Measurements from ENCODE around the gene CEP63.
"Not testable (repeated sequence)": the region's sequence is repeated elsewhere in the genome, so short reads cannot be mapped to it uniquely, and the experiment has no call there.

The CEP63 gene

DNA sequence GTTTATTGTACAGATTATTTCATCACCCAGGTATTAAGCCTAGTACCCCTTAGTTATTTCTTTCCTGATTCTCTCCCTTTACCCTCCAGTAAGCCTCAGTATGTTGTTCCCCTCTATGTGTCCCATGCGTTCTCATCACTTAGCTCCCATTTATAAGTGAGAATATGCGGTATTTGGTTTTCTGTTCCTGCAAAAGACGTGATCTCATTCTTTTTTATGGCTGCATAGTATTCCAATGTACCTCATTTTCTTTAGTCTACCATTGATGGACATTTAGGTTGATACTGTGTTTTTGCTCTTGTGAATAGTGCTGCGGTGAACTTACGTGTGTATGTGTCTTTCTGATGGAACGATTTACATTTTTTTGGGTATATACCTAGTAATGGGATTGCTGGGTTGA is 36.7 kb downstream of the CEP63 start:
- no peak for DNase-seq

DNA sequence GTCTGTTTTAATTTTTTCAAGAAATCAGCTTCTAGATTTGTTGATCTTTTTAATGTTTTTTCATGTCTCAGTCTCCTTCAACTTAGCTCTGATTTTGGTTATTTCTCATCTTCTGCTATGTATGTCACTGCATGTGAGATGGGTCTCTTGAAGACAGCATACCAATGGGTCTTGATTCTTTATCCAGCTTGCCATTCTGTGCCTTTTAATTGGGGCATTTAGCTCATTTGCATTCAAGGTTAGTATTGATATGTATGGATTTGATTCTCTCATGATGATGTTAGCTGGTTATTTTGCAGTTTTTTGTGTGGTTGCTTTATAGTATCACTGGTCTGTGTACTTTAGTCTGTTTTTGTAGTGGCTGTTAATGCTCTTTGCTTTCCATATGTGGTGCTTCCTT is 39.4 kb downstream of the CEP63 start:
- DNase-seq, result no peak

GRCh38 chr3:134526319-134526718 is 40.5 kb downstream of the CEP63 start:
- no peak for DNase-seq

- DNase-seq, result no peak
These were observed 41.2 kb downstream of the CEP63 start for GRCh38 chr3:134527037-134527436.

DNA sequence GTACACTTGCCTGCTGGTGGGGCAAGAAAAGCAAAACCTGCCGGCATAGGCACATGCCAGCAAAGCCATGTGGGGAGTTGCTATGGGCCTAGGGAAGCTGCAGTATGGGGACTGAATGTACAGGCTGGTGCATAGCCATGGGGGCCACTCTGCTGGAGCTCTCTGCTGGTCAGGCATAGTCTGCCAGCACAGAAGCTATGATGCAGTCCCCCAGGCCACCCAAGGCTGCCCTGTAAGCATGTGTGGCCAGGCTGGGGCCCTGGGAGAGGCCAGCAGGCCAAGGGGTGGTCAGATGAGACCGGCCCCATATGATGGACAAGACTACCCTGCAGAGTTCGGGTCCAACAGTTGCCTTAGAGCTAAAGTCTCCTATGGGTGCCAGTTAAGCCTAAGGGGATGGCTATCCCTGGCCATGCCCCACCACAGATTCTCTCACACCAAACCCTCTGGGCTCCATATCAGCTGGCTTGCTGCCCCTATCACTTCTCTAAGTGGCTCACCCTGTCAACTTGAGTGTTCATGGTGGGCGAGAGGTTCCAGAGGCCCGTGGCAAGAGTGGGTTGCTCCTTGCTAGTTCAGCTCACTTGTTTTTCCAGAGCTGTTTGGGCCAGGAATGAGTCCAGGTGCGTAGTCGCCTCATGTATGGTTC is 41.8 kb downstream of the CEP63 start:
- DNase-seq, result no peak

DNA sequence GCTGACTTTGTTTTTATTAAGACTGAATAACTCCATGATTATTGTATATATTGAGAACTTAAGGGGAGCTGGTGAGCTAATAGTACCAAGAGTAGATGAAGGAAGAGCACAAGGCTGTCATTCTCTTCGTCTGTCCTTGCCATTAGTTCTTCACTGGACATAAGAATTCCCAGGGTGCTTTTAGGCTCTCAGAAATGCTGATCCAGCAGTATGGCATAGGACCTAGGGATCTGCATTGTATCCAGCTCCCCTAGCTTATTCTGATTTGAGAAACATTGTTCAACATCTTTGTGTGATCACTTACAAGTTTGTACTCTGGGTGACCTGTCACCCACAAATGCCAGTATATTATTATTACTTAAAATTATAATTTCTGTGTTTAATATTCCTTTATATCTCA is 47.6 kb downstream of the CEP63 start:
- no peak for DNase-seq

- no peak for DNase-seq
These were observed 49.5 kb downstream of the CEP63 start for GRCh38 chr3:134535186-134535970.

- no peak for DNase-seq
These were observed 50.9 kb downstream of the CEP63 start for GRCh38 chr3:134536781-134537180.

GRCh38 chr3:134542287-134542958 is 56.6 kb downstream of the CEP63 start:
- DNase-seq, result no peak

GRCh38 chr3:134543113-134543512 is 57.3 kb downstream of the CEP63 start:
- DNase-seq, result no peak

GRCh38 chr3:134544316-134544715 is 58.5 kb downstream of the CEP63 start:
- no peak for DNase-seq

DNA sequence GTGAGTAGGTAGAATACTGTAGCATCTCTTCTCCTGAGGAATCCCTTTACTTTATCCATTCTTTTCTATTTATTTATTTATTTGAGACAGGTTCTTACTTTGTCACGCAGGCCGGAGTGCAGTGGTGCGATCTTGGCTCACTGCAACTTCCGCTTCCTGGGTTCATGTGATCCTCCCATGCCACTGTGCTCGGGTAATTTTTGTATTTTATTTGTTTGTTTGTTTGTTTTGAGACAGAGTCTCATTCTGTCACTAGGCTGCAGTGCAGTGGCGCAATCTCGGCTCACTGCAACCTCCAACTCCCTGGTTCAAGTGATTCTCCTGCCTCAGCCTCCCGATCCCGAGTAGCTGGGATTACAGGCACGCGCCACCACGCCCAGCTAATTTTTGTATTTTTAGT is 58.9 kb downstream of the CEP63 start:
- not testable (repeated sequence) for DNase-seq

DNA sequence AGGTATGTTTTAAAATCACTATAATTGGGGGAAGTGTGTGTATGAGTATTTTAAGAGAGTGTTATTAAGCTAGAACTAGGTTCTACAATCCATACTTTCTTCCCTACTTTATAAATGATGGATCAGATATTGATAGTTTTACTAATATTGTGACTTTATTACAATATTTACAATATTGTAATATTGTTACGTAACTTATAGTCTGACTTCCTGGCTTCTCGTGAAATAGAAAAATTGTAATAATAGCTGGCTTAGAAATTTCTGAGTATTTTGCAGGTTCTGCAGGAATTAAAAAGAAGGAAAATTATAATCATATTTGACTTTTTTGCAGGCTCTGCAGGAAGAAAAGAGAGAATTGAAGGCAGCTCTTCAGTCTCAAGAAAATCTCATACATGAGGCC is 60.0 kb downstream of the CEP63 start:
- no peak for DNase-seq

DNA sequence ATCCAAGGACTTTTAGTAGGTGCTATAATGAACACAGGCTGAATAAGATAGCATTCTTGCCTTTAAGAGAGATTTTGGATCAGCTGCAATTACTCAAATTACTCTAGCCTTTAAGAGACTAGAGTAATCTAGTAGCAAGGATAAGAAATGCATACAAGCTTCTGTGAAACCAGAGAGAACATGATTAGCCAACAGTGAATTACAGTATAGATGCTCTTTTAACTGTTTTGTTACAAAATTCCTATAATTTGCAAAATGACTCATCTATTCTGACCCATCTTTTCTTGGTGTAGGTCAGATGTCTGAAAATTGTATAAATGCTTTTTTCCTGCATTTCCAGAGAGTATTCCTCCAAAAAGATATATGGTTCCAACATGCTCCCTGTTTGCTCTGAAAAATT is 66.9 kb downstream of the CEP63 start:
- no peak for DNase-seq

DNA sequence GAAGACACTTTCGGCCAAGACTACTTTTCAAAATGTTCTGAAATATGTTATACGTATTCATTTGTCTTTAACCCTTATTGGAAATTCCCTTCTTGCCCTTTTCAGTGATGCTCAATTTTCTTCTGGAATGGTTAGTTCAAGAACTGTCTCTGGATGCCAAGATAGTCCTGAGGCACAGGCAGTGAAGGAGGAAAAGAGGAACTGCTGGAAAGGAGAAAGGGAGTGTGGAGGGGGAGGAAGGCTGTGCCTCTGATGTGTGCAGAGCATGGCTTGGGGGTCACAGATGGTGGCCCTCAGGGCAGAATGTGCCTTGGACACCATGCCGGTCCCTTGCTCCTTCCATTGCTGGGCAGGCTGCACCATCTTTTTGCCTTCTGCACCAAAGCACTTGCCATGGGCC is 73.7 kb downstream of the CEP63 start:
- no peak for DNase-seq

DNA sequence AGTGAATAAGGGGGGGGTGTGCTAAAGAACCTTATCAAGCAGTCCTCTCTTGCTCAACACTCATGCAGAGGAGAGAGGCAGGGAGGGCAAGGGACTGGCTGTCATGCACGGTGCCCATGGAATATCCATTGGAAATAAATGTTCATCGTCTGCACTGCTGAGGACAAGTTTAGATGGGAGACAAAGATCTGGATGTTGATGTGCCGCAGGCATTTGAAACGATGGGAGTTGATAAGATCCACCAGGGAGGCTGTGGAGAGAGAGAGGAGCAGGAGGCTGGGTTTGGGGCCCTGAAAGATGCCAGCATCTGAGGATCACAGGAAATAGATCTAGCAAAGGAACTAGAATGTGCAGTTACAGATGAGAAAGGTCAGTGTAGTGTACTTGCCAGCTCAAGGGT is 76.2 kb downstream of the CEP63 start:
- DNase-seq, result no peak

DNA sequence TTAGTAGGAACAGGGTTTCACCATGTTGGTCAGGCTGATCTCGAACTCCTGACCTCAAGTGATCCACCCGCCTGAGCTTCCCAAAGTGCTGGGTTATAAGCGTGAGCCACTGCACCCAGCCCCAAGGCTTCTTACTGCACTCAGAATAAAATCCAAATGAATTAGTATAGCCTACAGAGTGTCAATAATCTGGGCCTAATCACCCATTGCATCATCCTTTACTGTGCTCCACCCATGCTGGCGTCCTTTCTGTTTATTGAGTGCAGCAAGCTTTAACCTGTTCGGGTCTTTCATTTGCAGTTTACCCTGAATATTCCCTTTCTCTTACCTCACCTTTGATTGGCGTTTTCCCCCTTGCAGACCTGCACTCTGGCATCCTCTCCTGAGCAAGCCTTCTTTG is 77.7 kb downstream of the CEP63 start:
- no peak for DNase-seq

DNA sequence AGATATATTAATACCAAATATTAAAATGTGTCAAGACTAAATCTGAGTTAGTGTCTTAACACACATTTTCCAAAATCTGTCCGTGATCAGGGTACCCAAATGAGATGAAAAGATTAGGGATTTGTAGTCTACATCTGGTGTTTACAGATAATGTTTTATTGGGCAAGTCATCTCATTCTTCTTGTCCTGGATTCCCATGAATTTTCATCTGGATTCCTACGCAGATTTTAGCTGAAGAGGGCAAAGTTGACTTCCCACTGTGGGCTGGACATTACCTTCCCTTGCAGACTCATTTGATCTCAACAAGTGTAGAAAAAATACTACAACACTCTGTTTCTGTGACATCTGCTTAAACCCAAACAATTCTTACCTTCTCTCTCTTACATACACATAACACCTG is 79.1 kb downstream of the CEP63 start:
- DNase-seq, result no peak

- no peak for DNase-seq
These were observed 81.7 kb downstream of the CEP63 start for GRCh38 chr3:134567605-134568004.

GRCh38 chr3:134568790-134569189 is 82.9 kb downstream of the CEP63 start:
- DNase-seq, result no peak

DNA sequence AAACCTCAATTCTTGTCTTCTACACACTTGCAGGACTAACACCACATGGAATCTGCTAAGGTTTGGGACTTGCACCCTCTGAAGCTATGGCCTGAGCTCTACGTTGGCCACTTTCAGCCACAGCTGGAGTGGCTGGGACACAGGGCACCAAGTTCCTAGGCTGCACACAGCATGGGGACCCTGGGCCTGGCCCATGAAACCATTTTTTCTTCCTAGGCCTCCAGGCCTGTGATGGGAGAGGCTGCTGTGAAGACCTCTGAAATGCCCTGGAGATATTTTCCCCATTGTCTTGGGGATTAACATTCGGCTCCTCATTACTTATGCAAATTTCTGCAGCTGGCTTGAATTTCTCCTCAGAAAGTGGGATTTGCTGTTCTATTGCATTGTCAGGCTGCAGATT is 84.0 kb downstream of the CEP63 start:
- not testable (repeated sequence) for DNase-seq

DNA sequence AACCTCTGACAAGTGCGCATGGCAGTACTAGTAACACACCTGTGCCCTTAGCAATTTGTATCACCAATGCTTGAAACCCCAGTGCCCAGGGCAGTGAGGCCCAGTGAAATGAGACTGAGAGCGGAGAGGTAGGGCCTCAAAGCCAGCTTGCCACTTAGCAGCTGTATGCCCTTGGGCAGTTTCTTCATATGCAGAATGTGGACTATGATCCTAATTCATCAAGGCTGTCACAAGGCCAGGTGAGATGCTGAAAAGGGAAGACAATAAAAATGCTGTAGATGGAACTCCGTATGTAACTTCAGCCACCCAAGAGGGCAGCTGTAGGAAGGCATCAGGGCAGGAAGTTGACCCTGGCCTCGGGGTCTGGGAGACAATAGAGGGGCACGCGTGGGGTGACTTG is 90.6 kb downstream of the CEP63 start:
- no peak for DNase-seq

- DNase-seq, result no peak
These were observed 91.0 kb downstream of the CEP63 start for GRCh38 chr3:134576831-134577230.

GRCh38 chr3:134579141-134579665 is 93.3 kb downstream of the CEP63 start:
- no peak for DNase-seq
